HEK293 (cell line): ENCODE measurements around the gene COX8A.
A peak's percentile ranks its signal among the peaks of the same experiment; 100 is the strongest.

ENCODE experiments used
- CTCF ChIA-PET: fragments of 350-600 bp; formaldehyde crosslinking; extraction: SDS; loops from one replicate; lab custom pipeline; 2021; ENCODE audit warnings: antibody characterized with exemption; lab: Yijun Ruan, JAX
- POLR2A ChIA-PET: fragments of 300-600 bp; formaldehyde crosslinking; extraction: SDS; loops from one replicate; lab custom pipeline; 2020; ENCODE audit warnings: antibody characterized with exemption, inconsistent platforms; lab: Yijun Ruan, JAX
- H3K27ac ChIP-seq: fragments of 200-500 bp; sonication (Bioruptor generic); 2 replicates; pipeline ENCODE4 v1.5.1; 2014; ENCODE audit warnings: low read depth, low read length, control low read depth, inconsistent platforms; ENCODE audit errors: extremely low read depth
- H3K36me3 ChIP-seq, 2 experiments: fragments of 200-500 bp in 1 of 2; sonication (Bioruptor generic) in 1 of 2; 1 replicate in 1 of 2; 2 replicates in 1 of 2; pipeline ENCODE4 v1.5.1; 2014 to 2017; ENCODE audit warnings: inconsistent platforms in 2 of 2, low read length in 2 of 2; ENCODE audit not compliant: control insufficient read depth in 2 of 2, insufficient read depth in 1 of 2
- H3K4me1 ChIP-seq: fragments of 200-500 bp; sonication (Bioruptor generic); 2 replicates; pipeline ENCODE4 v1.5.1; 2014; ENCODE audit warnings: mild to moderate bottlenecking, low read length, inconsistent platforms; ENCODE audit not compliant: control insufficient read depth, insufficient read depth
- H3K4me3 ChIP-seq: 2 replicates; pipeline ENCODE4 v1.5.1; 2011; ENCODE audit warnings: low read depth, mild to moderate bottlenecking, control low read depth, low read length, moderate library complexity
- H3K9me3 ChIP-seq: fragments of 200-500 bp; sonication (Bioruptor generic); 2 replicates; pipeline ENCODE4 v1.5.1; 2014; ENCODE audit warnings: low read depth, low read length, inconsistent platforms; ENCODE audit not compliant: control insufficient read depth, insufficient read depth
- GLIS1 ChIP-seq: fragments of 450-650 bp; formaldehyde crosslinking; IDR thresholded peaks from 2 replicates; pipeline ENCODE4 v1.5.1; 2016; ENCODE audit warnings: missing biosample characterization, missing genetic modification characterization
- GLIS2 ChIP-seq: fragments of 450-650 bp; formaldehyde crosslinking; IDR thresholded peaks from 2 replicates; pipeline ENCODE4 v1.5.1; 2016; ENCODE audit warnings: missing biosample characterization, missing genetic modification characterization
- KLF9 ChIP-seq: fragments of 450-650 bp; formaldehyde crosslinking; IDR thresholded peaks from 2 replicates; pipeline ENCODE4 v1.5.1; 2016; ENCODE audit warnings: missing biosample characterization, missing genetic modification characterization, low read depth
- MEIS1 ChIP-seq: sonication (generic); formaldehyde crosslinking; IDR thresholded peaks from 2 replicates; pipeline ENCODE4 v1.8.1; 2022; ENCODE audit warnings: missing genetic modification reagents, mild to moderate bottlenecking, borderline replicate concordance
- MYNN ChIP-seq: fragments of 450-650 bp; formaldehyde crosslinking; IDR thresholded peaks from 2 replicates; pipeline ENCODE4 v1.5.1; 2016; ENCODE audit warnings: missing biosample characterization, missing genetic modification characterization, borderline replicate concordance
- SALL2 ChIP-seq: fragments of 450-650 bp; formaldehyde crosslinking; IDR thresholded peaks from 2 replicates; pipeline ENCODE4 v1.5.0; 2017; ENCODE audit warnings: missing biosample characterization, mild to moderate bottlenecking, missing genetic modification characterization, borderline replicate concordance
- ZBTB8A ChIP-seq: fragments of 450-650 bp; formaldehyde crosslinking; IDR thresholded peaks from 2 replicates; pipeline ENCODE4 v1.5.1; 2016; ENCODE audit warnings: missing biosample characterization, missing genetic modification characterization
- ZIC2 ChIP-seq: fragments of 450-650 bp; formaldehyde crosslinking; IDR thresholded peaks from 2 replicates; pipeline ENCODE4 v1.5.1; 2016; ENCODE audit warnings: missing biosample characterization, missing genetic modification characterization
- ZNF16 ChIP-seq: fragments of 450-650 bp; formaldehyde crosslinking; IDR thresholded peaks from 2 replicates; pipeline ENCODE4 v1.5.1; 2016; ENCODE audit warnings: low read depth, missing biosample characterization, missing genetic modification characterization
- ZNF2 ChIP-seq: fragments of 450-650 bp; formaldehyde crosslinking; IDR thresholded peaks from 2 replicates; pipeline ENCODE4 v1.5.1; 2016; ENCODE audit warnings: missing biosample characterization, missing genetic modification characterization
- ZNF221 ChIP-seq: fragments of 450-650 bp; formaldehyde crosslinking; IDR thresholded peaks from 2 replicates; pipeline ENCODE4 v1.5.1; 2017; ENCODE audit warnings: missing biosample characterization, missing genetic modification characterization, borderline replicate concordance
- ZNF341 ChIP-seq: fragments of 450-650 bp; formaldehyde crosslinking; IDR thresholded peaks from 2 replicates; pipeline ENCODE4; 2016; ENCODE audit warnings: low read depth, missing biosample characterization, missing genetic modification characterization
- ZNF366 ChIP-seq: fragments of 450-650 bp; formaldehyde crosslinking; conservative IDR thresholded peaks from 2 replicates; pipeline ENCODE4 v1.5.1; 2016; ENCODE audit warnings: missing biosample characterization, missing genetic modification characterization
- ZNF488 ChIP-seq: fragments of 450-650 bp; formaldehyde crosslinking; IDR thresholded peaks from 2 replicates; pipeline ENCODE4 v1.5.1; 2016; ENCODE audit warnings: missing biosample characterization, missing genetic modification characterization
- ZNF529 ChIP-seq: fragments of 450-650 bp; formaldehyde crosslinking; IDR thresholded peaks from 2 replicates; pipeline ENCODE4 v1.5.1; 2017; ENCODE audit warnings: missing genetic modification characterization, missing biosample characterization; ENCODE audit not compliant: insufficient replicate concordance
- ZNF548 ChIP-seq: fragments of 450-650 bp; formaldehyde crosslinking; IDR thresholded peaks from 2 replicates; pipeline ENCODE4 v1.5.1; 2016; ENCODE audit warnings: missing biosample characterization, missing genetic modification characterization
- ZNF654 ChIP-seq: fragments of 450-650 bp; formaldehyde crosslinking; IDR thresholded peaks from 2 replicates; pipeline ENCODE4 v1.5.1; 2016; ENCODE audit warnings: low read depth, missing biosample characterization, missing genetic modification characterization
- TF ChIP-seq, protein P1 (sequence below): fragments of 450-650 bp; formaldehyde crosslinking; IDR thresholded peaks from 2 replicates; pipeline ENCODE4 v1.5.1; 2017; ENCODE audit warnings: missing biosample characterization, missing genetic modification characterization
- TF ChIP-seq, protein P2 (sequence below): fragments of 450-650 bp; formaldehyde crosslinking; IDR thresholded peaks from 2 replicates; pipeline ENCODE4 v1.5.1; 2016; ENCODE audit warnings: missing biosample characterization, missing genetic modification characterization

COX8A gene

GRCh38 chr11:64020976-64021756 lies 46.7 kb downstream of the COX8A start:
- Histone ChIP-seq H3K9me3 (no peaks in the 10 kb centered on the region), H3K4me3 (no peak overlapping the region), H3K27ac (no peak overlapping the region), H3K4me1 (no peaks in the 10 kb centered on the region), H3K36me3 (no peaks in the 10 kb centered on the region)
- ChIA-PET CTCF (no interaction called here), POLR2A (interaction anchor here (0.6 kb wide), 1 partner anchor 61 kb away, joined by 3 read pairs; no protein-coding TSS in a partner anchor)
- TF ChIP-seq MYNN (tag by site-specific recombination) (no peak), GLIS1 (tag by site-specific recombination) (peak; percentile 64), ZNF548 (tag by site-specific recombination) (no peak), ZNF488 (tag by site-specific recombination) (no peak), ZNF2 (tag by site-specific recombination) (no peak), ZNF529 (tag by site-specific recombination) (no peak), GLIS2 (tag by site-specific recombination) (peak; percentile 28; the same call in 1 of the 2 replicates), ZNF341 (tag by site-specific recombination) (peak; percentile 17; the same call in 1 of the 2 replicates), ZIC2 (peak; percentile 83)

- Histone ChIP-seq H3K27ac (no peak overlapping the region), H3K9me3 (no peaks in the 10 kb centered on the region), H3K4me1 (no peaks in the 10 kb centered on the region), H3K36me3 (no peaks in the 10 kb centered on the region), H3K4me3 (no peak overlapping the region)
- TF ChIP-seq, protein P1, sequence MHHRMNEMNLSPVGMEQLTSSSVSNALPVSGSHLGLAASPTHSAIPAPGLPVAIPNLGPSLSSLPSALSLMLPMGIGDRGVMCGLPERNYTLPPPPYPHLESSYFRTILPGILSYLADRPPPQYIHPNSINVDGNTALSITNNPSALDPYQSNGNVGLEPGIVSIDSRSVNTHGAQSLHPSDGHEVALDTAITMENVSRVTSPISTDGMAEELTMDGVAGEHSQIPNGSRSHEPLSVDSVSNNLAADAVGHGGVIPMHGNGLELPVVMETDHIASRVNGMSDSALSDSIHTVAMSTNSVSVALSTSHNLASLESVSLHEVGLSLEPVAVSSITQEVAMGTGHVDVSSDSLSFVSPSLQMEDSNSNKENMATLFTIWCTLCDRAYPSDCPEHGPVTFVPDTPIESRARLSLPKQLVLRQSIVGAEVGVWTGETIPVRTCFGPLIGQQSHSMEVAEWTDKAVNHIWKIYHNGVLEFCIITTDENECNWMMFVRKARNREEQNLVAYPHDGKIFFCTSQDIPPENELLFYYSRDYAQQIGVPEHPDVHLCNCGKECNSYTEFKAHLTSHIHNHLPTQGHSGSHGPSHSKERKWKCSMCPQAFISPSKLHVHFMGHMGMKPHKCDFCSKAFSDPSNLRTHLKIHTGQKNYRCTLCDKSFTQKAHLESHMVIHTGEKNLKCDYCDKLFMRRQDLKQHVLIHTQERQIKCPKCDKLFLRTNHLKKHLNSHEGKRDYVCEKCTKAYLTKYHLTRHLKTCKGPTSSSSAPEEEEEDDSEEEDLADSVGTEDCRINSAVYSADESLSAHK: no peak
- TF ChIP-seq ZNF16 (tag by site-specific recombination): no peak
- no peak for TF ChIP-seq ZNF366 (tag by site-specific recombination)
- ChIA-PET CTCF (no interaction called here), POLR2A (no interaction called here)
Observed at GRCh38 chr11:64021757-64022093, 47.3 kb downstream of the COX8A start.

GRCh38 chr11:64022125-64022784 lies 47.8 kb downstream of the COX8A start:
- TF ChIP-seq ZBTB8A (tag by site-specific recombination): 0 out of 2 replicates have a peak, but pooled peaks have one; percentile 27
- TF ChIP-seq ZNF221 (tag by site-specific recombination): no peak
- TF ChIP-seq, protein P2, sequence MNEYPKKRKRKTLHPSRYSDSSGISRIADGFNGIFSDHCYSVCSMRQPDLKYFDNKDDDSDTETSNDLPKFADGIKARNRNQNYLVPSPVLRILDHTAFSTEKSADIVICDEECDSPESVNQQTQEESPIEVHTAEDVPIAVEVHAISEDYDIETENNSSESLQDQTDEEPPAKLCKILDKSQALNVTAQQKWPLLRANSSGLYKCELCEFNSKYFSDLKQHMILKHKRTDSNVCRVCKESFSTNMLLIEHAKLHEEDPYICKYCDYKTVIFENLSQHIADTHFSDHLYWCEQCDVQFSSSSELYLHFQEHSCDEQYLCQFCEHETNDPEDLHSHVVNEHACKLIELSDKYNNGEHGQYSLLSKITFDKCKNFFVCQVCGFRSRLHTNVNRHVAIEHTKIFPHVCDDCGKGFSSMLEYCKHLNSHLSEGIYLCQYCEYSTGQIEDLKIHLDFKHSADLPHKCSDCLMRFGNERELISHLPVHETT (tag by site-specific recombination): no peak
- peak; percentile 62; the same call in 1 of the 2 replicates for TF ChIP-seq ZIC2
- no peak for TF ChIP-seq SALL2 (tag by site-specific recombination)
- TF ChIP-seq KLF9: no peak
- TF ChIP-seq MEIS1 (CRISPR knock-in tag): no peak
- no peak for TF ChIP-seq ZNF654
- TF ChIP-seq GLIS2 (tag by site-specific recombination): peak; percentile 25
- ChIA-PET CTCF (interaction anchor here (0.6 kb wide), 1 partner anchor 14 kb away, joined by 3 read pairs; no protein-coding TSS in a partner anchor), POLR2A (no interaction called here)
- Histone ChIP-seq H3K36me3 (no peaks in the 10 kb centered on the region), H3K4me3 (no peak overlapping the region), H3K4me1 (no peaks in the 10 kb centered on the region), H3K9me3 (no peaks in the 10 kb centered on the region), H3K27ac (no peak overlapping the region)
